ENCODE results near the gene GALNT2.

GRCh38 chr1:230299191-230300006 lies 232.4 kb downstream of the GALNT2 start:
- TF ChIP-seq CTCF (IDR thresholded peaks at IDR 0.05; ENCODE audit: insufficient read depth, low read length, poor library complexity, severe bottlenecking) (no peak), EZH2phosphoT487 (conservative IDR thresholded peaks at IDR 0.05; ENCODE audit: low read length) (no peak)
